Mesothelial cell of epicardium (in vitro differentiated cells): ENCODE data around the gene CCDC195. TPM values are rescaled to one million over a fixed set of nuclear protein-coding genes. Genes with fewer than 3 reads are reported as not detected.

Experiments used
- DNase-seq, 2 experiments: peaks; one replicate each; pipeline ENCODE4 v3.0.0; 2021; ENCODE audit warnings: low spot score in 2 of 2; ENCODE audit not compliant: unreplicated experiment in 2 of 2
- H3K27ac Mint-ChIP-seq: 2 replicates; pipeline ENCODE4 v1.8.0; 2021; ENCODE audit warnings: mixed read lengths
- H3K27me3 Mint-ChIP-seq: 2 replicates; pipeline ENCODE4 v1.8.0; 2021; ENCODE audit warnings: low read depth, mixed read lengths
- H3K36me3 Mint-ChIP-seq: 2 replicates; pipeline ENCODE4 v1.8.0; 2021; ENCODE audit warnings: mixed read lengths
- H3K4me1 Mint-ChIP-seq: 2 replicates; pipeline ENCODE4 v1.8.0; 2021; ENCODE audit warnings: mixed read lengths
- H3K4me3 Mint-ChIP-seq: 2 replicates; pipeline ENCODE4 v1.8.0; 2021; ENCODE audit warnings: mild to moderate bottlenecking, moderate library complexity, mixed read lengths
- H3K9me3 Mint-ChIP-seq: 2 replicates; pipeline ENCODE4 v1.8.0; 2021; ENCODE audit warnings: mixed read lengths
- total RNA-seq: library from RNA; stranded (reverse); gene quantifications from 3 replicates; pipeline ENCODE4 v1.2.1, GENCODE V29; 2021
- TF ChIP-seq, protein P1 (sequence below): fragments of 200-600 bp; sonication (generic); IDR thresholded peaks from one replicate; pipeline ENCODE4 v1.5.0; 2021; ENCODE audit warnings: antibody characterized with exemption; ENCODE audit not compliant: unreplicated experiment

The CCDC195 gene
- total RNA-seq, result not detected in 3 replicates

DNA sequence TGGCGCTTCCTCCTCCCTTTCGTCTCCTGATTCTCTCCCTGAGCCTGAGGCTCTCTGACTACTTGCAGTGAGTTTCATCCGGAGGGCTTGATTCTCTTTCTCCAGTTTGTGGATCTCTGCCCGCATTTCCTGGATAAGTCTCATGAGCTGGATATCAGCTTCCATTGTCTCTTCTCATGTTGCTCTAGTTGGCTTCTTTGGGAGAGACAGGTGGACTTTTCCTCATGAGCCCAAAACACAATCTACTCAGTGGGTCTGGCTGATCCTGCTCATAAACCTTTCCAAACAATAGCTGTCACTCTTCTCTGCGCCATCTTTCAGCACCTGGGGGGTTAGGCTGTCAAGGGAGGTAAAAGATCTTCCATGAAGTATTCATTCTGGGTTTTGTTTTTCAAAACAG lies at the start of gene CCDC195:
CCDC195 (minus strand) TSS at position 165 of the 400 bp plus-strand sequence; CDS start at position 165, 0 bp downstream.
- no peaks in the 10 kb centered on the region for H3K36me3 Mint-ChIP-seq
- H3K4me1 Mint-ChIP-seq, result no peaks in the 10 kb centered on the region

DNA sequence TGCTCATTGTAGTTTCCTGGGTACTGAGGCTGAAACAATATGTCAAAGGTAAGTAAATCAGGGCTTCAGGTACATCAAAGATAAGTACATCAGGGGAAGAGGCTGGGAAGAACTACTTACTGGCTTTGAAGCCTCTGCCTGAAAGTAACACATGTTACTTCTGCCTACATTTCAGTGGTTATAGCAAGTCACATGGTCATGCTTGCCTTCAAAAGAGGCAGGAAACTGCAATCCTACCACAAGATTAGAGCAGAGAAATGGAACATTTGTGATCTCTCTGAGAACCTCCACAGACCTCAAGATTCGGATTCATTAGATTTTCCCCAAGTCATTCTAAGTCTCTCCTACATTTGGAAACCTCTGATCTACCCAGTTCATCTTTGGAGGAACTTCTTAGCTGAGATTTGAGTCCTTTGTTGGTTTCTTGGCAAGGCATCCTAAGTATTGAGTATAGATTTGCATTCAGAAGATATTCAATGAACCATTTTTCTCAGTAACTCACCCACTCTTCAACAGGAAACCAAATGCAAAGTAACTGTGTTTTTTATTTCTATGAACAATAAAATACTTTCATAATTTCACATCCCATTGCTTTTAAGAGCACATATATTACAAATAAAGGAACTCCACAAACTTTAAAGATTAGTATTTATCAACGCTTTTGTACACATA lies 48.5 kb upstream of the CCDC195 start:
- H3K27me3 Mint-ChIP-seq, result peaks cover 13% of the 10 kb centered on the region
- TF ChIP-seq, protein P1, sequence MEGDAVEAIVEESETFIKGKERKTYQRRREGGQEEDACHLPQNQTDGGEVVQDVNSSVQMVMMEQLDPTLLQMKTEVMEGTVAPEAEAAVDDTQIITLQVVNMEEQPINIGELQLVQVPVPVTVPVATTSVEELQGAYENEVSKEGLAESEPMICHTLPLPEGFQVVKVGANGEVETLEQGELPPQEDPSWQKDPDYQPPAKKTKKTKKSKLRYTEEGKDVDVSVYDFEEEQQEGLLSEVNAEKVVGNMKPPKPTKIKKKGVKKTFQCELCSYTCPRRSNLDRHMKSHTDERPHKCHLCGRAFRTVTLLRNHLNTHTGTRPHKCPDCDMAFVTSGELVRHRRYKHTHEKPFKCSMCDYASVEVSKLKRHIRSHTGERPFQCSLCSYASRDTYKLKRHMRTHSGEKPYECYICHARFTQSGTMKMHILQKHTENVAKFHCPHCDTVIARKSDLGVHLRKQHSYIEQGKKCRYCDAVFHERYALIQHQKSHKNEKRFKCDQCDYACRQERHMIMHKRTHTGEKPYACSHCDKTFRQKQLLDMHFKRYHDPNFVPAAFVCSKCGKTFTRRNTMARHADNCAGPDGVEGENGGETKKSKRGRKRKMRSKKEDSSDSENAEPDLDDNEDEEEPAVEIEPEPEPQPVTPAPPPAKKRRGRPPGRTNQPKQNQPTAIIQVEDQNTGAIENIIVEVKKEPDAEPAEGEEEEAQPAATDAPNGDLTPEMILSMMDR, result no peak

More for the DNA sequence above, at the start of gene CCDC195:
- TF ChIP-seq, protein P1, result no peak
- no peak for DNase-seq
- no peak within 1 kb of the TSS for H3K27ac Mint-ChIP-seq
- peaks cover 7% of the 10 kb centered on the region for H3K9me3 Mint-ChIP-seq
- H3K4me3 Mint-ChIP-seq, result no peak within 1 kb of the TSS
- no peaks in the 10 kb centered on the region for H3K27me3 Mint-ChIP-seq

GRCh38 chr2:224757934-224758548 lies 41.9 kb upstream of the CCDC195 start:
- Mint-ChIP-seq H3K4me3 (no peak overlapping the region), H3K27ac (no peak overlapping the region), H3K4me1 (peaks cover 11% of the 10 kb centered on the region), H3K27me3 (peaks cover 2% of the 10 kb centered on the region), H3K36me3 (peaks cover 12% of the 10 kb centered on the region), H3K9me3 (peaks cover 39% of the 10 kb centered on the region)
- TF ChIP-seq, protein P1, result no peak
- DNase-seq, result no peak

More for the DNA sequence above, 48.5 kb upstream of the CCDC195 start:
- Mint-ChIP-seq H3K9me3 (peaks cover 10% of the 10 kb centered on the region), H3K36me3 (no peaks in the 10 kb centered on the region), H3K4me3 (no peak overlapping the region), H3K27ac (no peak overlapping the region), H3K4me1 (peaks cover 12% of the 10 kb centered on the region)
- no peak for DNase-seq

DNA sequence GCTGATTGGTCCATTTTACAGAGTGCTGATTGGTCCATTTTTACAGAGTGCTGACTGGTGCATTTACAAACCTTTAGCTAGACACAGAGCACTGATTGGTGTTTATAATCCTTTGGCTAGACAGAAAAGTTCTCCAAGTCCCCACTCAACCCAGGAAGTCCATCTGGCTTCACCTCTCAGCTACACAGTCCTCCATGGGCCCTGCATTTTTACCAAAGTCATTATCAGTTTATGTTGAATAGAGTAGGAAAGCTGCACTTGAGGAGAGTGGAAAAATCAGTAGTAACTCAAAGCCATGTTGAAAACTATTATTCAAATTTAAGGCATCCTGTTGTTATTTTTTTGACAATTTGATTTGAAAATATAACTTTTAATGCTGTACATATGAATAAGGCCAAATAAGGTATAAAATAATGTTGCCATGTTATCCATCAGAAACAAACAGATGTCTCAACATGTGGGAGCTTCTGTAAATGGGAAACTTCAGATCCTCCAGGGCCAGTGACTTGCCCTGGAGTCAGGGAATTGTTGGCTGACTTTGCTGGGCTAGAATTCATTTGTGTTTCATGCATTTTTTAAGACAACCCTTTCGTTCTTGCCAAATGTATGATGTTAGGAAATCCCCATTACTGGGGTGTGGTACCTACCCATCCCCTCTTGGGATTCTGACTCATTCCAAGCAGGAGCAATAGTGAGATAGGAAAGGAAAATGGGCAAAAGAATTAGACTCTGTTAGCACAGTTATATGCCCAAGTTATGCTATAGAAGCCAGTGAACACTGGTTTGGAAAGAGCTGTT lies 37.8 kb upstream of the CCDC195 start:
- no peak overlapping the region for H3K27ac Mint-ChIP-seq
- H3K9me3 Mint-ChIP-seq, result peaks cover 22% of the 10 kb centered on the region
- DNase-seq, result no peak
- H3K36me3 Mint-ChIP-seq, result peaks cover 11% of the 10 kb centered on the region
- no peaks in the 10 kb centered on the region for H3K27me3 Mint-ChIP-seq
- TF ChIP-seq, protein P1, result no peak
- H3K4me1 Mint-ChIP-seq, result no peaks in the 10 kb centered on the region
- no peak overlapping the region for H3K4me3 Mint-ChIP-seq

- Mint-ChIP-seq H3K4me3 (no peak overlapping the region), H3K27me3 (peaks cover under 1% of the 10 kb centered on the region), H3K27ac (no peak overlapping the region), H3K4me1 (no peaks in the 10 kb centered on the region), H3K9me3 (peaks cover 9% of the 10 kb centered on the region), H3K36me3 (peaks cover under 1% of the 10 kb centered on the region)
- TF ChIP-seq, protein P1, result no peak
- no peak for DNase-seq
Measured at GRCh38 chr2:224751996-224752698, 36.0 kb upstream of the CCDC195 start.
